H1 (cell line): ENCODE measurements around the gene TAL2. TPM values are rescaled to one million over a fixed set of nuclear protein-coding genes. Genes with fewer than 3 reads are reported as not detected.

Source experiments
- CTCF ChIA-PET: fragments of 300-600 bp; sonication (Branson Sonifier 250); formaldehyde crosslinking; loops from one replicate; lab custom pipeline; 2021; ENCODE audit not compliant: partially characterized antibody; lab: Charles Lee
- POLR2A ChIA-PET: fragments of 300-600 bp; sonication (Branson Sonifier 250); formaldehyde crosslinking; loops from one replicate; lab custom pipeline; 2021; ENCODE audit warnings: inconsistent platforms; ENCODE audit not compliant: partially characterized antibody; lab: Charles Lee
- DNase-seq, 2 experiments: peaks; one replicate each; pipeline versions ENCODE4 v3.0.0 to v3.0.0-alpha.2; 2010 to 2022; ENCODE audit warnings: low spot score in 2 of 2, low read depth in 1 of 2, mixed read lengths in 1 of 2
- FAIRE-seq: peaks from 2 replicates; lab custom pipeline; 2011; peaks lifted over from hg19 to GRCh38; lab: Jason Lieb, UNC
- H2AFZ ChIP-seq: 2 replicates; pipeline ENCODE4 v1.8.1; 2012; ENCODE audit warnings: low read length, inconsistent platforms
- H2AK5ac ChIP-seq: 2 replicates; pipeline ENCODE4 v1.6.1; 2013; ENCODE audit warnings: low read depth, low read length
- H2BK120ac ChIP-seq: replicated peaks from 2 replicates; pipeline ENCODE3; 2013; ENCODE audit warnings: low read depth, low read length, inconsistent platforms
- H2BK12ac ChIP-seq: 2 replicates; pipeline ENCODE4 v1.6.1; 2013; ENCODE audit warnings: low read depth, low read length
- H2BK15ac ChIP-seq: 2 replicates; pipeline ENCODE4 v1.6.1; 2013; ENCODE audit warnings: low read length
- H2BK20ac ChIP-seq: 2 replicates; pipeline ENCODE4 v1.6.1; 2013; ENCODE audit warnings: low read length
- H2BK5ac ChIP-seq: 2 replicates; pipeline ENCODE4 v1.6.1; 2013; ENCODE audit warnings: low read depth, low read length
- H3K14ac ChIP-seq: 2 replicates; pipeline ENCODE4 v1.6.1; 2013; ENCODE audit warnings: inconsistent platforms; ENCODE audit not compliant: insufficient read length
- H3K18ac ChIP-seq: 2 replicates; pipeline ENCODE4 v1.6.1; 2013; ENCODE audit warnings: low read length; ENCODE audit errors: extremely low read depth
- H3K23ac ChIP-seq: 2 replicates; pipeline ENCODE4 v1.6.1; 2013; ENCODE audit warnings: inconsistent platforms; ENCODE audit not compliant: insufficient read length
- H3K23me2 ChIP-seq: 2 replicates; pipeline ENCODE4 v1.6.1; 2013; ENCODE audit warnings: low read depth, low read length
- H3K27ac ChIP-seq: 2 replicates; pipeline ENCODE4 v1.6.1; 2011; ENCODE audit warnings: low read depth, low read length, inconsistent platforms
- H3K27me3 ChIP-seq, 4 experiments: replicated peaks in 1 of 4; 1 replicate in 1 of 4; 2 replicates in 3 of 4; pipeline versions ENCODE4 v1.6.1 to v1.8.1; 2011 to 2013; ENCODE audit warnings: low read length in 3 of 4, mild to moderate bottlenecking in 3 of 4, inconsistent platforms in 2 of 4, mixed read lengths in 2 of 4, moderate library complexity in 1 of 4; ENCODE audit not compliant: control insufficient read depth in 3 of 4, insufficient read depth in 3 of 4; ENCODE audit errors: extremely low read depth in 1 of 4
- H3K36me3 ChIP-seq, 4 experiments: 2 replicates each; pipeline versions ENCODE4 v1.6.1 to v1.8.1; 2011 to 2013; ENCODE audit warnings: mild to moderate bottlenecking in 4 of 4, low read length in 3 of 4, moderate library complexity in 2 of 4, control low read depth in 1 of 4, inconsistent platforms in 1 of 4; ENCODE audit not compliant: insufficient read depth in 4 of 4, control insufficient read depth in 2 of 4
- H3K4ac ChIP-seq: replicated peaks from 2 replicates; pipeline ENCODE3; 2013; ENCODE audit warnings: low read length, low read depth, mixed read lengths, inconsistent platforms; ENCODE audit not compliant: insufficient read length
- H3K4me1 ChIP-seq, 4 experiments: replicated peaks in 1 of 4; 1 replicate in 1 of 4; 2 replicates in 3 of 4; pipeline versions ENCODE4 v1.6.1 to v1.8.1; 2011 to 2013; ENCODE audit warnings: low read length in 3 of 4, inconsistent platforms in 2 of 4, mixed read lengths in 1 of 4; ENCODE audit not compliant: insufficient read depth in 4 of 4, control insufficient read depth in 3 of 4
- H3K4me2 ChIP-seq, 2 experiments: 2 replicates each; pipeline versions ENCODE4 v1.6.1 to v1.8.1; 2011 to 2013; ENCODE audit warnings: low read depth in 2 of 2, low read length in 2 of 2, control low read depth in 1 of 2, inconsistent platforms in 1 of 2, mild to moderate bottlenecking in 1 of 2; ENCODE audit not compliant: insufficient read depth in 1 of 2
- H3K4me3 ChIP-seq, 4 experiments: fragments of 200-600, 300-600 bp in 1 of 4; sonication (generic), shearing (Covaris generic), sonication (Bioruptor Twin) in 1 of 4; 2 replicates each; pipeline versions ENCODE4 v1.5.1 to v1.8.1; 2011 to 2016; ENCODE audit warnings: low read length in 4 of 4, low read depth in 3 of 4, control low read depth in 2 of 4, inconsistent platforms in 2 of 4, mild to moderate bottlenecking in 2 of 4, mixed read lengths in 1 of 4, moderate library complexity in 1 of 4; ENCODE audit not compliant: insufficient read depth in 2 of 4; ENCODE audit errors: extremely low read depth in 1 of 4
- H3K56ac ChIP-seq: replicated peaks from 2 replicates; pipeline ENCODE3; 2013; ENCODE audit warnings: low read depth, mild to moderate bottlenecking, mixed read lengths, low read length, inconsistent platforms; ENCODE audit not compliant: insufficient read length
- H3K79me1 ChIP-seq: 2 replicates; pipeline ENCODE4 v1.6.1; 2013; ENCODE audit warnings: low read depth, low read length, control low read depth
- H3K79me2 ChIP-seq, 2 experiments: 2 replicates each; pipeline versions ENCODE4 v1.6.1 to v1.8.1; 2012 to 2013; ENCODE audit warnings: low read length in 2 of 2, mild to moderate bottlenecking in 2 of 2, inconsistent platforms in 1 of 2; ENCODE audit not compliant: insufficient read depth in 2 of 2, control insufficient read depth in 1 of 2
- H3K9ac ChIP-seq, 4 experiments: replicated peaks in 1 of 4; 1 replicate in 1 of 4; 2 replicates in 3 of 4; pipeline versions ENCODE4 v1.6.1 to v1.8.1; 2011 to 2013; ENCODE audit warnings: low read depth in 3 of 4, low read length in 3 of 4, control low read depth in 2 of 4, mild to moderate bottlenecking in 2 of 4, moderate library complexity in 2 of 4, inconsistent platforms in 1 of 4; ENCODE audit errors: extremely low read depth in 1 of 4
- H3K9me3 ChIP-seq, 2 experiments: 2 replicates each; pipeline versions ENCODE4 v1.6.1 to v1.8.1; 2012 to 2013; ENCODE audit warnings: mild to moderate bottlenecking in 2 of 2, moderate library complexity in 2 of 2, control low read depth in 1 of 2, inconsistent platforms in 1 of 2, low read depth in 1 of 2, low read length in 1 of 2, mixed read lengths in 1 of 2; ENCODE audit not compliant: insufficient read depth in 2 of 2
- H4K20me1 ChIP-seq, 2 experiments: replicated peaks in 1 of 2; 2 replicates each; pipeline versions ENCODE3 to v1.8.1; 2011 to 2013; ENCODE audit warnings: inconsistent platforms in 2 of 2, low read length in 2 of 2, mild to moderate bottlenecking in 1 of 2; ENCODE audit not compliant: insufficient read depth in 2 of 2, control insufficient read depth in 1 of 2
- H4K5ac ChIP-seq: 2 replicates; pipeline ENCODE4 v1.6.1; 2013; ENCODE audit warnings: low read length, low read depth, mixed read lengths, inconsistent platforms; ENCODE audit not compliant: insufficient read length
- H4K8ac ChIP-seq: 2 replicates; pipeline ENCODE4 v1.8.0; 2013; ENCODE audit warnings: mild to moderate bottlenecking, moderate library complexity, low read length, inconsistent platforms; ENCODE audit not compliant: insufficient read depth; ENCODE audit errors: extremely low read depth
- H4K91ac ChIP-seq: replicated peaks from 2 replicates; pipeline ENCODE3; 2013; ENCODE audit warnings: low read length, mixed read lengths, inconsistent platforms; ENCODE audit not compliant: insufficient read length
- ASH2L ChIP-seq: fragments of 200-600, 300-600 bp; sonication (generic); IDR thresholded peaks from one replicate; pipeline ENCODE4 v1.7.1; 2017; ENCODE audit warnings: low read length
- CHD1 ChIP-seq: IDR thresholded peaks from 2 replicates; pipeline ENCODE4 v1.6.1; 2012; ENCODE audit warnings: low read depth, low read length, improper control_type of control experiment
- CREB1 ChIP-seq: IDR thresholded peaks from 2 replicates; pipeline ENCODE4 v1.6.1; 2012; ENCODE audit warnings: inconsistent platforms
- GTF2F1 ChIP-seq: IDR thresholded peaks from 2 replicates; pipeline ENCODE4 v1.6.1; 2012; ENCODE audit warnings: low read depth, low read length, improper control_type of control experiment, borderline replicate concordance
- NRF1 ChIP-seq: IDR thresholded peaks from 2 replicates; pipeline ENCODE4 v1.6.1; 2011; ENCODE audit warnings: mild to moderate bottlenecking, low read depth, low read length, improper control_type of control experiment
- SIX5 ChIP-seq: IDR thresholded peaks from 2 replicates; pipeline ENCODE4 v1.6.1; 2011; ENCODE audit warnings: mild to moderate bottlenecking, low read depth, low read length
- SP1 ChIP-seq: IDR thresholded peaks from 2 replicates; pipeline ENCODE4 v1.6.1; 2011; ENCODE audit warnings: low read depth, low read length
- SP4 ChIP-seq: IDR thresholded peaks from 2 replicates; pipeline ENCODE4 v1.6.1; 2012; ENCODE audit warnings: low read length, inconsistent platforms
- YY1 ChIP-seq: IDR thresholded peaks from 2 replicates; pipeline ENCODE4 v1.6.1; 2011; ENCODE audit warnings: low read depth, mild to moderate bottlenecking, low read length
- polyA plus RNA-seq, 7 experiments: library from polyadenylated mRNA; depleted of rRNA in 3 of 7; stranded (reverse) in 5 of 7; unstranded in 2 of 7; fragments of >200 nt in 5 of 7; fragments of 200-250 nt in 2 of 7; gene quantifications; 1 replicate in 5 of 7; 2 replicates in 1 of 7; 4 replicates in 1 of 7; pipeline versions ENCODE4 v1.2.1 to v1.2.3, GENCODE V29; 2011 to 2013; ENCODE audit warnings: missing spikeins in 2 of 7, mixed read lengths in 2 of 7
- total RNA-seq: library from RNA; stranded (reverse); fragmentation: NEBNext Ultra II Directional; extraction: Animal tissue kit (Norgen Biotek cat#: 25700); gene quantifications from 2 replicates; pipeline ENCODE4 v1.2.1, GENCODE V29; 2021
- TF ChIP-seq, protein P1 (sequence below): IDR thresholded peaks from 2 replicates; pipeline ENCODE4 v1.6.1; 2011; ENCODE audit warnings: low read length, improper control_type of control experiment

The TAL2 gene
- total and polyA plus RNA-seq, 2 of the 8 experiments (the other 6 are each of a cell fraction or from before 2014, with no cell fraction given), result 0.65 to 0.82 TPM

DNA sequence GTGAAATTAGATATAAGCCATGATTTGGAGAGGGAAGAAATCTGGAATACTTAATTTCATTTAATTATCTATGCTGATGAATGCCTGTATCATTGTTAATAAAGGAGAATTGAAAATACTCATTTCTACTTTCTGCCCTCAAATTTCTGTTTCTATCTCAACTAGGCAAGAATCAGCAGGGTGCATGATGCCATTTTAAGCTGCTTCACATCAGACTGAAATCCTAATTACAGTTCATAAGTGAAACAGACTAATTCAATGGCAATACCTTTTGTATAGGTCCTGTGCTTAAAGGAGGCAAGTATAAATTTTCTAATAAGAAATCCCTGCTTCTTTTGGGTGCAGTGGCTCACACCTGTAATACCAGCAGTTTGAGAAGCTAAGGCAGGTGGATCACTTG, 22.3 kb upstream of the TAL2 start:
- Histone ChIP-seq H2BK20ac (no peak overlapping the region), H4K20me1 (no peaks in the 10 kb centered on the region), H2BK5ac (no peak overlapping the region), H3K18ac (no peak overlapping the region), H2AFZ (no peak overlapping the region), H3K23ac (no peak overlapping the region), H3K27ac (no peak overlapping the region), H4K5ac (no peak overlapping the region), H3K36me3 (no peaks in the 10 kb centered on the region), H2BK120ac (no peak overlapping the region), H3K27me3 (no peaks in the 10 kb centered on the region), H3K4me3 (no peak overlapping the region), H2AK5ac (no peak overlapping the region), H4K91ac (no peak overlapping the region), H2BK12ac (no peak overlapping the region), H4K8ac (no peak overlapping the region), H3K14ac (no peak overlapping the region), H3K79me1 (no peaks in the 10 kb centered on the region), H3K4me1 (no peaks in the 10 kb centered on the region), H3K9me3 (no peaks in the 10 kb centered on the region), H3K4me2 (no peak overlapping the region), H3K4ac (no peak overlapping the region), H3K56ac (no peak overlapping the region), H2BK15ac (no peak overlapping the region), H3K79me2 (no peaks in the 10 kb centered on the region), H3K23me2 (no peaks in the 10 kb centered on the region), H3K9ac (no peak overlapping the region)
- ChIA-PET POLR2A (no interaction called here), CTCF (interaction anchor here (1.1 to 8.0 kb wide), 2 partner anchors 16 to 79 kb away, joined by 6 to 70 read pairs; no protein-coding TSS in a partner anchor)
- FAIRE-seq, result no peak
- no peak for DNase-seq
- TF ChIP-seq SP4 (no peak), SIX5 (no peak), SP1 (no peak), CREB1 (no peak), YY1 (no peak), ASH2L (no peak), CHD1 (no peak), GTF2F1 (no peak), NRF1 (no peak)
- TF ChIP-seq, protein P1, sequence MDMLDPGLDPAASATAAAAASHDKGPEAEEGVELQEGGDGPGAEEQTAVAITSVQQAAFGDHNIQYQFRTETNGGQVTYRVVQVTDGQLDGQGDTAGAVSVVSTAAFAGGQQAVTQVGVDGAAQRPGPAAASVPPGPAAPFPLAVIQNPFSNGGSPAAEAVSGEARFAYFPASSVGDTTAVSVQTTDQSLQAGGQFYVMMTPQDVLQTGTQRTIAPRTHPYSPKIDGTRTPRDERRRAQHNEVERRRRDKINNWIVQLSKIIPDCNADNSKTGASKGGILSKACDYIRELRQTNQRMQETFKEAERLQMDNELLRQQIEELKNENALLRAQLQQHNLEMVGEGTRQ, result no peak
